Left ventricle myocardium inferior (tissue), 1 donor: ENCODE measurements around the gene SPTBN1. TPM values are rescaled to one million over a fixed set of nuclear protein-coding genes. Genes with fewer than 3 reads are reported as not detected.

Experiments
- DNase-seq: peaks from one replicate; pipeline ENCODE4 v3.0.0-alpha.2; 2020
- H3K27ac ChIP-seq: fragments of 200-600 bp; replicated peaks from 2 replicates; pipeline ENCODE4 v1.8.0; 2021
- H3K27me3 ChIP-seq: fragments of 200-600 bp; 2 replicates; pipeline ENCODE4 v1.8.0; 2021; ENCODE audit warnings: low read depth
- H3K36me3 ChIP-seq: fragments of 200-600 bp; 2 replicates; pipeline ENCODE4 v1.8.0; 2021
- H3K4me1 ChIP-seq: fragments of 200-600 bp; 2 replicates; pipeline ENCODE4 v1.8.0; 2021
- H3K4me3 ChIP-seq: fragments of 200-600 bp; 2 replicates; pipeline ENCODE4 v1.8.0; 2021; ENCODE audit warnings: mild to moderate bottlenecking, moderate library complexity
- H3K9me3 ChIP-seq: fragments of 200-600 bp; replicated peaks from 2 replicates; pipeline ENCODE4 v1.8.0; 2021
- CTCF ChIP-seq: fragments of 200-600 bp; IDR thresholded peaks from 2 replicates; pipeline ENCODE4 v1.8.0; 2021; ENCODE audit warnings: antibody characterized with exemption, mild to moderate bottlenecking, borderline replicate concordance
- intact Hi-C: fragments of 100-400 bp; cut with micrococcal nuclease; formaldehyde crosslinking; loops from one replicate; pipeline ENCODE4 v1.11.0; 2022
- total RNA-seq: library from RNA; stranded (reverse); fragmentation: NEBNext Ultra II Directional; extraction: Animal tissue kit (Norgen Biotek cat#: 25700); gene quantifications from one replicate; pipeline ENCODE4 v1.2.1, GENCODE V29; 2021
- donor health status: DM: no; HTN: yes; CAD: no; lungs with severe emphysema.

Gene SPTBN1
- total RNA-seq, 1 donor from 2014 or later, result 484 TPM

GRCh38 chr2:54476852-54477251 lies 20.7 kb downstream of the SPTBN1 start:
- Histone ChIP-seq H3K36me3 (no peaks in the 10 kb centered on the region), H3K9me3 (peaks cover 10% of the 10 kb centered on the region), H3K27me3 (no peaks in the 10 kb centered on the region), H3K4me1 (peaks cover 98% of the 10 kb centered on the region), H3K4me3 (no peak overlapping the region), H3K27ac (peak overlapping the region; percentile 75)
- DNase-seq, result no peak
- TF ChIP-seq CTCF, result no peak
- intact Hi-C loops, result no loop called here

GRCh38 chr2:54477896-54478295 lies 21.8 kb downstream of the SPTBN1 start:
- no peaks in the 10 kb centered on the region for H3K27me3 ChIP-seq
- no peak for DNase-seq
- intact Hi-C loops, result no loop called here
- TF ChIP-seq CTCF, result no peak
- no peaks in the 10 kb centered on the region for H3K36me3 ChIP-seq
- peaks cover 99% of the 10 kb centered on the region for H3K4me1 ChIP-seq
- H3K27ac ChIP-seq, result peak overlapping the region; percentile 75
- H3K4me3 ChIP-seq, result peak overlapping the region; percentile 8
- H3K9me3 ChIP-seq, result peaks cover 10% of the 10 kb centered on the region

- Histone ChIP-seq H3K36me3 (no peaks in the 10 kb centered on the region), H3K27me3 (no peaks in the 10 kb centered on the region), H3K4me1 (peaks cover 99% of the 10 kb centered on the region), H3K27ac (peak overlapping the region; percentile 75), H3K4me3 (peak overlapping the region; percentile 8), H3K9me3 (peaks cover 10% of the 10 kb centered on the region)
- intact Hi-C loops, result no loop called here
- TF ChIP-seq CTCF, result no peak
- no peak for DNase-seq
Measured at GRCh38 chr2:54478899-54479298, 22.8 kb downstream of the SPTBN1 start.

- peaks cover 99% of the 10 kb centered on the region for H3K4me1 ChIP-seq
- peaks cover 10% of the 10 kb centered on the region for H3K9me3 ChIP-seq
- H3K27me3 ChIP-seq, result no peaks in the 10 kb centered on the region
- H3K27ac ChIP-seq, result peak overlapping the region; percentile 75
- TF ChIP-seq CTCF, result no peak
- intact Hi-C loops, result no loop called here
- no peak for DNase-seq
- H3K4me3 ChIP-seq, result no peak overlapping the region
- H3K36me3 ChIP-seq, result no peaks in the 10 kb centered on the region
Measured at GRCh38 chr2:54479424-54479823, 23.3 kb downstream of the SPTBN1 start.

- Histone ChIP-seq H3K4me3 (no peak overlapping the region), H3K4me1 (peaks cover 99% of the 10 kb centered on the region), H3K27ac (peak overlapping the region; percentile 75), H3K9me3 (peaks cover 10% of the 10 kb centered on the region), H3K27me3 (no peaks in the 10 kb centered on the region), H3K36me3 (no peaks in the 10 kb centered on the region)
- intact Hi-C loops, result no loop called here
- no peak for DNase-seq
- no peak for TF ChIP-seq CTCF
Measured at GRCh38 chr2:54480025-54480424, 23.9 kb downstream of the SPTBN1 start.

- peaks cover 91% of the 10 kb centered on the region for H3K4me1 ChIP-seq
- intact Hi-C loops, result no loop called here
- TF ChIP-seq CTCF, result no peak
Measured at GRCh38 chr2:54481686-54482085, 25.6 kb downstream of the SPTBN1 start.

More at GRCh38 chr2:54481686-54482085, 25.6 kb downstream of the SPTBN1 start:
- peaks cover 10% of the 10 kb centered on the region for H3K9me3 ChIP-seq
- DNase-seq, result no peak
- peaks cover 3% of the 10 kb centered on the region for H3K36me3 ChIP-seq
- no peak overlapping the region for H3K4me3 ChIP-seq
- no peaks in the 10 kb centered on the region for H3K27me3 ChIP-seq
- peak overlapping the region; percentile 77 for H3K27ac ChIP-seq
